PFSK-1 (cell line): Measurements from ENCODE around the gene PIAS4. TPM values are rescaled to one million over a fixed set of nuclear protein-coding genes. Genes with fewer than 3 reads are reported as not detected.

Source experiments
- FOXP2 ChIP-seq: optimal IDR thresholded peaks from 2 replicates; pipeline ENCODE3; 2011; ENCODE audit warnings: borderline replicate concordance, control low read depth, inconsistent platforms; ENCODE audit not compliant: insufficient read depth; ENCODE audit errors: extremely low read length, extremely low read depth
- POLR2AphosphoS5 ChIP-seq: IDR thresholded peaks from 2 replicates; pipeline ENCODE4 v1.6.1; 2012; ENCODE audit warnings: low read depth, mild to moderate bottlenecking, control low read depth, low read length, moderate library complexity
- SIN3A ChIP-seq: IDR thresholded peaks from 2 replicates; pipeline ENCODE4 v1.6.1; 2012; ENCODE audit warnings: mild to moderate bottlenecking, low read length, moderate library complexity, borderline replicate concordance; ENCODE audit not compliant: insufficient read depth
- TAF1 ChIP-seq: IDR thresholded peaks from 2 replicates; pipeline ENCODE4 v1.6.1; 2012; ENCODE audit warnings: low read length, control low read depth, borderline replicate concordance; ENCODE audit not compliant: insufficient read depth
- polyA plus RNA-seq: library from polyadenylated mRNA; unstranded; fragments of >200 nt; gene quantifications from one replicate; pipeline ENCODE4 v1.2.1, GENCODE V29; 2012; ENCODE audit warnings: low read depth, missing spikeins; ENCODE audit not compliant: insufficient read length
- TF ChIP-seq, protein P1 (sequence below), 2 experiments: IDR thresholded peaks; 2 replicates each; pipeline versions ENCODE4 v1.6.1 to v1.8.0; 2011 to 2012; ENCODE audit warnings: low read depth in 2 of 2, low read length in 2 of 2, control low read depth in 1 of 2, inconsistent platforms in 1 of 2, mild to moderate bottlenecking in 1 of 2, moderate library complexity in 1 of 2; ENCODE audit not compliant: insufficient read depth in 1 of 2

PIAS4 gene, protein sequence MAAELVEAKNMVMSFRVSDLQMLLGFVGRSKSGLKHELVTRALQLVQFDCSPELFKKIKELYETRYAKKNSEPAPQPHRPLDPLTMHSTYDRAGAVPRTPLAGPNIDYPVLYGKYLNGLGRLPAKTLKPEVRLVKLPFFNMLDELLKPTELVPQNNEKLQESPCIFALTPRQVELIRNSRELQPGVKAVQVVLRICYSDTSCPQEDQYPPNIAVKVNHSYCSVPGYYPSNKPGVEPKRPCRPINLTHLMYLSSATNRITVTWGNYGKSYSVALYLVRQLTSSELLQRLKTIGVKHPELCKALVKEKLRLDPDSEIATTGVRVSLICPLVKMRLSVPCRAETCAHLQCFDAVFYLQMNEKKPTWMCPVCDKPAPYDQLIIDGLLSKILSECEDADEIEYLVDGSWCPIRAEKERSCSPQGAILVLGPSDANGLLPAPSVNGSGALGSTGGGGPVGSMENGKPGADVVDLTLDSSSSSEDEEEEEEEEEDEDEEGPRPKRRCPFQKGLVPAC
- polyA plus RNA-seq, result 36.0 TPM

DNA sequence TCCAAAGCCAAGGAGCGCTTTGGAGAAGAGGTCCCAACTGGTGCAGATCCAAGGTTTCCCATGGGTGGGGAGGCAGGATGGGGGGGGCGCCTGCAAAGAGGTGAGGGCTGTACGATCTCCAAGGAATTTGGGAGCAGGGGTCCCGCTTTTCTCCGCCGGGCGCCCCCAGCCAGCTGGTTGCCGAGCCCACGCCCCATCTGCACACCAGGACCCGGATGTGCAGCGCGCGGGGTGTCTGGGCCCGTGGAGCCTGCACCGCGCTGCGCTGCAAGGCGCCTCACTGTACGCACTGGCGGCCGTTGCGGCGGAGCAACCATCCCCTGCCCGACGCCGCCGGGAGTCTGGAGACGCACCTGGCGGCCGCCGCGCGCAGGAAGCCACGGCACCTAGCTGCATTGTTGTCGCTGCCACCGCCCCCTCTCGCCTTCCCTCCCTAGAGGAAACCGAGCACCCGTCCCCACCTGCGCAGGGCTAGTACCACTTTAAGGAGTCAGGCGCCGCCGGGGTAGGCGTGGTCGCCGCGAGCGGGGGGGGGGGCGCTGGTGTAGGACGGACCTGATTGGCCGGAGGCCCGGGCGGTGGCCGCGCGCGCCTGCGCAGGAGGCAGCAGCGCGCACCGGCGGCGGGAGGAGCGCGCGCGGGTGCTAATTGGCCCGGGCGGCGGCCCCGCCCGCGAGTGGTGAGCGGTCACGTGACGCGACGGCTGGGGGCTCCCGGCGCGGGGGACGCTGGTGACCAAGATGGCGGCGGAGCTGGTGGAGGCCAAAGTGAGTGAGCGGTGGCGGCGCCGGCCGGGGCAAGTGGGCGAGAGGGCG is at the start of gene PIAS4:
TSS of gene PIAS4 (plus strand) at position 716 of the 815 bp plus-strand sequence. CDS start at position 741, 25 bp downstream.
- 0 out of 2 replicates have a peak, but pooled peaks have one; percentile 42 for TF ChIP-seq TAF1
- TF ChIP-seq POLR2AphosphoS5, result no peak
- peak; percentile 50 for TF ChIP-seq FOXP2
- TF ChIP-seq, protein P1, sequence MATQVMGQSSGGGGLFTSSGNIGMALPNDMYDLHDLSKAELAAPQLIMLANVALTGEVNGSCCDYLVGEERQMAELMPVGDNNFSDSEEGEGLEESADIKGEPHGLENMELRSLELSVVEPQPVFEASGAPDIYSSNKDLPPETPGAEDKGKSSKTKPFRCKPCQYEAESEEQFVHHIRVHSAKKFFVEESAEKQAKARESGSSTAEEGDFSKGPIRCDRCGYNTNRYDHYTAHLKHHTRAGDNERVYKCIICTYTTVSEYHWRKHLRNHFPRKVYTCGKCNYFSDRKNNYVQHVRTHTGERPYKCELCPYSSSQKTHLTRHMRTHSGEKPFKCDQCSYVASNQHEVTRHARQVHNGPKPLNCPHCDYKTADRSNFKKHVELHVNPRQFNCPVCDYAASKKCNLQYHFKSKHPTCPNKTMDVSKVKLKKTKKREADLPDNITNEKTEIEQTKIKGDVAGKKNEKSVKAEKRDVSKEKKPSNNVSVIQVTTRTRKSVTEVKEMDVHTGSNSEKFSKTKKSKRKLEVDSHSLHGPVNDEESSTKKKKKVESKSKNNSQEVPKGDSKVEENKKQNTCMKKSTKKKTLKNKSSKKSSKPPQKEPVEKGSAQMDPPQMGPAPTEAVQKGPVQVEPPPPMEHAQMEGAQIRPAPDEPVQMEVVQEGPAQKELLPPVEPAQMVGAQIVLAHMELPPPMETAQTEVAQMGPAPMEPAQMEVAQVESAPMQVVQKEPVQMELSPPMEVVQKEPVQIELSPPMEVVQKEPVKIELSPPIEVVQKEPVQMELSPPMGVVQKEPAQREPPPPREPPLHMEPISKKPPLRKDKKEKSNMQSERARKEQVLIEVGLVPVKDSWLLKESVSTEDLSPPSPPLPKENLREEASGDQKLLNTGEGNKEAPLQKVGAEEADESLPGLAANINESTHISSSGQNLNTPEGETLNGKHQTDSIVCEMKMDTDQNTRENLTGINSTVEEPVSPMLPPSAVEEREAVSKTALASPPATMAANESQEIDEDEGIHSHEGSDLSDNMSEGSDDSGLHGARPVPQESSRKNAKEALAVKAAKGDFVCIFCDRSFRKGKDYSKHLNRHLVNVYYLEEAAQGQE (IDR thresholded peaks at IDR 0.05; ENCODE audit: insufficient read depth in 1 of 2, low read depth in 2 of 2, low read length in 2 of 2), result 0 out of 4 replicates have a peak, but pooled peaks have one; percentile 4 to 5
- no peak for TF ChIP-seq SIN3A

DNA sequence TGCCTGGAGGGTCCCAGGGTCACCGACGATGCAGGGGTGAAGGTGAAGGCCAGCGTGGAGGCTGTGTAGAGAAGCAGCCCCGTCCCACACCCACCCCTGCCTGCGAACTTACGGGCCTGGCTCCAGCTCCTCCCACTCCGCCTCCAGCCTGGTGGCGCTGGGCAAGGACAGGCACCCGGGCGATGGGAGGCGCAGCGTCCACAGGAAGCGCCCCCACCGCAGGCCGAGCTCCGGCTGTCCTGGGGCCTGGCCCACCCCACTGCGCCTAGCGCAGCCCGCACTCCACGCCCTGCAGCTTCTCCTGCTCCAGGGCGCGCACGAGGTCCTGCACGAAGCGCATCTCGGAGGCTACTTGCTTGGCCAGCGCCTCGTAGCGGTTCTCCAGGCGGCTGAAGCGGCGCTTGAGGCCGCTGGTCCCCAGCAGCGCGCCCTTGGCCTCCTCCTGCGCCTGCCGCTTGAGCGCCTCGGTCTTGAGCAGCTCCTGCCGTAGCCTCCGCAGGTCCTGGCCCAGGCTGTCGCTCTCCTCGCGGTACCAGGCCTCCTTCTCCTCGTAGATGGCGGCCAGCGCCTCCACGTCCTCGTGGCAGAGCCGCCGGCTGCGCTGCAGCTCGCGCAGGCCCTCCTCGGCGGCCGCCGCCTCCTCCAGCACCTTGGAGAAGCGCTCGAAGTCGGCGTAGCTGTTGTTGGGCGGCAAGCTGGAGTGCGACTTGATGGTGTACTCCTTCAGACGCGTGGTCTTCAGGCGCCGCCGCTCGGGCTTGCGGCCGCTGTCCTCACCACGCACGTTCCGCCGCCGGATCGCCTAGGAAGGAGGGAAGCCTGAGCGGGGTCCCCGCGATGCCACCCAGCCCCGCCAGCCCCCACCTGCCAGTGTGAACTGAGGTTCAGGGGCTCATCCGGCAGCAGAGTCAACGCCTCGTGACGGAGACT is 48.4 kb upstream of the PIAS4 start:
- TF ChIP-seq TAF1, result no peak
- TF ChIP-seq, protein P1 (IDR thresholded peaks at IDR 0.05; ENCODE audit: insufficient read depth in 1 of 2, low read depth in 2 of 2, low read length in 2 of 2), result no peak
- no peak for TF ChIP-seq SIN3A
- TF ChIP-seq POLR2AphosphoS5, result no peak
- TF ChIP-seq FOXP2, result no peak

DNA sequence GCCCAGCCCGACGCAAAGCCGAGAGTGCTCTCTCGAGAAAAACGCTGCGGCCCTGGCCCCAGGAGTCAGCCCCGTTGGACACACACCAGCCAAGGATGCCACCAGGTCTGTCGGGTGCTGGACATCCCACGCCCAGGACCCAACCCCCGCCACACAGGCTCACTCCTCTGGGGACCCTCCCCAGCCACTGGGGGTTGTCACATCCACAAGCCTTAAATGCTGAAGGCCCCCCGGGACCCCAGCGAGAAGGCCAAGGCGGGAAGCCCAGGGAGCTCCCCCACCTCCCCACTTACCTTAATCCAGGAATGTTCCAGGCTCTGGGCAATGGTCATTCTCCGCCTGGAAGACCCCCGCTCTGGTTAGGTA is 47.8 kb upstream of the PIAS4 start:
- no peak for TF ChIP-seq SIN3A
- TF ChIP-seq, protein P1 (IDR thresholded peaks at IDR 0.05; ENCODE audit: insufficient read depth in 1 of 2, low read depth in 2 of 2, low read length in 2 of 2), result no peak
- no peak for TF ChIP-seq FOXP2
- no peak for TF ChIP-seq TAF1
- no peak for TF ChIP-seq POLR2AphosphoS5

DNA sequence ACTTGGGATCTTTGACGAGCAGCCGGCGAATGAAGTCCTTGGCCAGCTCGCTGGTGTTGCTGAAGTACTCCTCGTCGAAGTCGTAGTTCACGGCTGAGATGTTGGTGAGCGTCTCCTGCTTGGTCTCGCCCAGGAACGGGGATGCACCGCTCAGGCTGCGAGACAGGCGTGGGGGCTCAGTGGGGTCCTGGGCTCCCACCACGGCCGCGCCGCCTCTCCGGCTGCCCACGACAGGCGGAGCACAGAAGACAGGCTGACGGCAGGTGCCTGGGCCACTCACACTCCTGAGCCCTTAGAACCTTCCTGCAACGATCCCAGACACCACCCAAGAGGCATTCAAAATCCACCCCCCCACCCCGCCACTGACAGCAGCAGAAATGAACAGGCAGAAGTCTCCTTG is 46.5 kb upstream of the PIAS4 start:
- TF ChIP-seq, protein P1 (IDR thresholded peaks at IDR 0.05; ENCODE audit: insufficient read depth in 1 of 2, low read depth in 2 of 2, low read length in 2 of 2), result no peak
- TF ChIP-seq FOXP2, result no peak
- no peak for TF ChIP-seq TAF1
- no peak for TF ChIP-seq SIN3A
- TF ChIP-seq POLR2AphosphoS5, result no peak
